Measurements from ENCODE around the gene POLE3.

GRCh38 chr9:113428062-113428615 lies 17.7 kb upstream of the POLE3 start:
- TF ChIP-seq, protein P1, sequence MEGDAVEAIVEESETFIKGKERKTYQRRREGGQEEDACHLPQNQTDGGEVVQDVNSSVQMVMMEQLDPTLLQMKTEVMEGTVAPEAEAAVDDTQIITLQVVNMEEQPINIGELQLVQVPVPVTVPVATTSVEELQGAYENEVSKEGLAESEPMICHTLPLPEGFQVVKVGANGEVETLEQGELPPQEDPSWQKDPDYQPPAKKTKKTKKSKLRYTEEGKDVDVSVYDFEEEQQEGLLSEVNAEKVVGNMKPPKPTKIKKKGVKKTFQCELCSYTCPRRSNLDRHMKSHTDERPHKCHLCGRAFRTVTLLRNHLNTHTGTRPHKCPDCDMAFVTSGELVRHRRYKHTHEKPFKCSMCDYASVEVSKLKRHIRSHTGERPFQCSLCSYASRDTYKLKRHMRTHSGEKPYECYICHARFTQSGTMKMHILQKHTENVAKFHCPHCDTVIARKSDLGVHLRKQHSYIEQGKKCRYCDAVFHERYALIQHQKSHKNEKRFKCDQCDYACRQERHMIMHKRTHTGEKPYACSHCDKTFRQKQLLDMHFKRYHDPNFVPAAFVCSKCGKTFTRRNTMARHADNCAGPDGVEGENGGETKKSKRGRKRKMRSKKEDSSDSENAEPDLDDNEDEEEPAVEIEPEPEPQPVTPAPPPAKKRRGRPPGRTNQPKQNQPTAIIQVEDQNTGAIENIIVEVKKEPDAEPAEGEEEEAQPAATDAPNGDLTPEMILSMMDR (IDR thresholded peaks at IDR 0.05) = no peak
- TF ChIP-seq POLR2AphosphoS5 (IDR thresholded peaks at IDR 0.05) (no peak), POLR2A (IDR thresholded peaks at IDR 0.05) (no peak)
